Measurements from ENCODE around the gene CSMD2. TPM values are rescaled to one million over a fixed set of nuclear protein-coding genes. Genes with fewer than 3 reads are reported as not detected.

CSMD2 gene
- polyA plus RNA-seq, 1 experiment: 2.3 TPM

DNA sequence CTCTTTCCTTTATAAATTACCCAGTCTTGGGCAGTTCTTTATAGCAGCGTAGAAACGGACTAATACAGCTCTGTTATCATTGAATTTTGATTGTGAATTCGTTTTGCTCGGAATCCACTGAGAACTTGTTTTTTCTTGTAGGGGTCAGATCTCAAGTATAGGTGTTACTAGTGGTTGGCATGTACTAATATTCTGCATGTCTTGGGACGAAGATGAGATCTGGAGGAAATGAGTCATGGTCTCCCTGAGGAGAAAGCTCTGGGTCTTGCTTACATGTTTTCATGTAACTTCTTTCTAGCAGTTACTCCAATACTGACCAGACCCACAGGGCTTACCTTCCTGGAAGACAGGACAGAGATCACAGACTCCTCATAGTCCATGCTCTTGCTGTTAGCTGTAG lies 662.3 kb downstream of the CSMD2 start:
- CTCF ChIA-PET: interaction anchor here (1.3 kb wide), 1 partner anchor 130 kb away, joined by 3 read pairs; no protein-coding TSS in a partner anchor
- TF ChIP-seq, protein P1, sequence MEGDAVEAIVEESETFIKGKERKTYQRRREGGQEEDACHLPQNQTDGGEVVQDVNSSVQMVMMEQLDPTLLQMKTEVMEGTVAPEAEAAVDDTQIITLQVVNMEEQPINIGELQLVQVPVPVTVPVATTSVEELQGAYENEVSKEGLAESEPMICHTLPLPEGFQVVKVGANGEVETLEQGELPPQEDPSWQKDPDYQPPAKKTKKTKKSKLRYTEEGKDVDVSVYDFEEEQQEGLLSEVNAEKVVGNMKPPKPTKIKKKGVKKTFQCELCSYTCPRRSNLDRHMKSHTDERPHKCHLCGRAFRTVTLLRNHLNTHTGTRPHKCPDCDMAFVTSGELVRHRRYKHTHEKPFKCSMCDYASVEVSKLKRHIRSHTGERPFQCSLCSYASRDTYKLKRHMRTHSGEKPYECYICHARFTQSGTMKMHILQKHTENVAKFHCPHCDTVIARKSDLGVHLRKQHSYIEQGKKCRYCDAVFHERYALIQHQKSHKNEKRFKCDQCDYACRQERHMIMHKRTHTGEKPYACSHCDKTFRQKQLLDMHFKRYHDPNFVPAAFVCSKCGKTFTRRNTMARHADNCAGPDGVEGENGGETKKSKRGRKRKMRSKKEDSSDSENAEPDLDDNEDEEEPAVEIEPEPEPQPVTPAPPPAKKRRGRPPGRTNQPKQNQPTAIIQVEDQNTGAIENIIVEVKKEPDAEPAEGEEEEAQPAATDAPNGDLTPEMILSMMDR (IDR thresholded peaks at IDR 0.05; ENCODE audit: low read depth, low read length): no peak
- DNase-seq (ENCODE audit: low read depth, low spot score): no peak
- POLR2A ChIA-PET: interaction anchor here (0.6 kb wide), 1 partner anchor 108 kb away, joined by 5 read pairs; no protein-coding TSS in a partner anchor
- H3K9me3 ChIP-seq (ENCODE audit: control insufficient read depth, insufficient read depth, low read length): peaks cover 4% of the 10 kb centered on the region
- no peak overlapping the region for H3K27ac ChIP-seq (ENCODE audit: low read depth, low read length)
- no peak overlapping the region for H3K4me3 ChIP-seq (ENCODE audit: low read depth, low read length)
- H3K27me3 ChIP-seq (ENCODE audit: control insufficient read depth, insufficient read depth, low read length): no peaks in the 10 kb centered on the region

DNA sequence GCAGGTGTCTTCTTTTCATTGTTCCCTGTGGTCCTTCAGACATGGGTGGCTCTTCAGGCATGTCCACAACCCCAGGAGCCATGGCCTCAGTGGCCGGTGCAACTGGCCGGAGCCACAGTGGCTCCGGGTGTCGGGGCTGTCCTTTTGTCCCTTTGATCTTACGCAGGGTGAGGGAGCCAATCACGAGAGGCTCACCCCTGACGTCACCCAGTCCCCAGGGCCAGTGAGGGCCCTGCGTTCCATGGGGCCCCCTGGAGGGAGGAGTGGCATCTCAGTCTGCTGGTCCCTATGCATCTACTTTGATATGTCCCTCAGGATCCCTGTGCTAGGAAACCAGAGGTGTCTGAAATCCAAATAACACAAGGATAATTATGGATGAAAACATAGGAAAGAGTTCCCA lies 663.3 kb downstream of the CSMD2 start:
- no peak for DNase-seq (ENCODE audit: low read depth, low spot score)
- no peak overlapping the region for H3K4me3 ChIP-seq (ENCODE audit: low read depth, low read length)
- CTCF ChIA-PET: interaction anchor here (0.7 kb wide), 1 partner anchor 417 kb away, joined by 4 read pairs; no protein-coding TSS in a partner anchor

DNA sequence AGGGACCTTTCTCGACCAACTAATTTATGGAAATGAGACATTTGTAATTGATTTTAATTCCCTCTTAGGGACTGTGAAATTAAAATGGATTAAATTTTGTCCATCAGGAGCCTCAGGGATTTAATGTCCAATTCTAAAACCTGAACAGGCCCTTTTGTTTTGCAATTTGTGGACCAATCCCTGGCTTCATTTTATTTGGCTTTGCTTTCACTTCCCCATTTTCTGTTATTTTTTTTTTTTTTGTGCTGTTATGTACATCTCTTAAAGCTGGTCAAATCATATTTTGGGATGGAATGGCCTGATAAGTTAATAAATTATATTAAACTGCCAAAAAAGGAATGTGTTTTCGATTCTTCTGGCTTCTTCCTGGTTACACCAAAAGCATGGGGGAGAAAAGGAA lies 663.7 kb downstream of the CSMD2 start:
- Histone ChIP-seq H3K9me3 (ENCODE audit: control insufficient read depth, insufficient read depth, low read length) (peaks cover 12% of the 10 kb centered on the region), H3K4me3 (ENCODE audit: low read depth, low read length) (no peak overlapping the region), H3K27ac (ENCODE audit: low read depth, low read length) (no peak overlapping the region), H3K27me3 (ENCODE audit: control insufficient read depth, insufficient read depth, low read length) (no peaks in the 10 kb centered on the region)
- no peak for DNase-seq (ENCODE audit: low read depth, low spot score)
- TF ChIP-seq, protein P1 (IDR thresholded peaks at IDR 0.05; ENCODE audit: low read depth, low read length): no peak
- CTCF ChIA-PET: interaction anchor here (0.7 kb wide), 1 partner anchor 418 kb away, joined by 4 read pairs; no protein-coding TSS in a partner anchor
- POLR2A ChIA-PET: no interaction called here

More for the DNA sequence above, 663.3 kb downstream of the CSMD2 start:
- Histone ChIP-seq H3K27me3 (ENCODE audit: control insufficient read depth, insufficient read depth, low read length) (no peaks in the 10 kb centered on the region), H3K9me3 (ENCODE audit: control insufficient read depth, insufficient read depth, low read length) (peaks cover 12% of the 10 kb centered on the region), H3K27ac (ENCODE audit: low read depth, low read length) (no peak overlapping the region)
- POLR2A ChIA-PET: no interaction called here
- TF ChIP-seq, protein P1 (IDR thresholded peaks at IDR 0.05; ENCODE audit: low read depth, low read length): no peak

DNA sequence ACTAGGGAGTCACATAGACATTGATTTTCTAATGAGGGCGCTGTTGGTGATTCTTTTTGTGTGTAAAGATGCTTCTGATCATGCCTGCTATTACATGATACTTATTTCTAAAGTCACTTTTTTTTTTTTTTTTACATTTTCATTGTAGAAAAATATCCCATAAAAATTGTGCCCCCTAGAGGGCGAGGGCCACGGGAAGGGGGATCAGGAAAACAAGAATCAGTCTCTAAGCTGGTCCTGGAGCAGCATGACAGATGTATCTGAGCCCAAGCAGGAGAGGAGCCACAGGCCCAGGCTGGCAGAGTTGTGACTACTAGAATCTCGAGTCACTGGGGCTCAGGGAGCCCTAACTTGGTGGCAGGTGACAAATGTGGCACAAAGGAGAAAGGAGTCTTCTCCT lies 664.5 kb downstream of the CSMD2 start:
- no peak for DNase-seq (ENCODE audit: low read depth, low spot score)
- Histone ChIP-seq H3K27me3 (ENCODE audit: control insufficient read depth, insufficient read depth, low read length) (no peaks in the 10 kb centered on the region), H3K4me3 (ENCODE audit: low read depth, low read length) (no peak overlapping the region), H3K27ac (ENCODE audit: low read depth, low read length) (no peak overlapping the region), H3K9me3 (ENCODE audit: control insufficient read depth, insufficient read depth, low read length) (peaks cover 17% of the 10 kb centered on the region)
- TF ChIP-seq, protein P1 (IDR thresholded peaks at IDR 0.05; ENCODE audit: low read depth, low read length): peak; percentile 27; the same call in 1 of the 2 replicates
- ChIA-PET POLR2A (no interaction called here), CTCF (interaction anchor here (0.6 to 0.7 kb wide), 6 partner anchors 10 to 38 kb away, joined by 3 to 5 read pairs (median 3); no protein-coding TSS in a partner anchor)

DNA sequence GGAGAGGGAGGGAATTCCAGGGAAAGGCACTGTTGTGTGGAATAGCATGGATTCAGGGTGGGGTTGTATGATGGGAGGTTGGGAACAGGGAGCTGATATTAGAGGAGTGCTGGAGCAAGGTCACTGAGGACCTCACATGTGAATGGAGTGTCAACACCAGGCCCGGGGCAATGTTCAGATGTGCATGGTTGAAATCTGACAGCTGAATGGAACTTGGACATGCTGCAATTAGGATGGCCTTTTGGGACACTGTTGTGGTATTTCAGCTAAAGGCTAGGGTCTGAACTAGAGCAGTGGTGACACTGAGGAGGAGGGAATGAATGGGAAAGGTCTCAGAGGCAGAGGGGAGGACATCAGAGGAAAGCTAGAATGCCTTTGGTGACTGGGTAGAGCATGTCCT lies 667.6 kb downstream of the CSMD2 start:
- Histone ChIP-seq H3K4me3 (ENCODE audit: low read depth, low read length) (no peak overlapping the region), H3K27ac (ENCODE audit: low read depth, low read length) (no peak overlapping the region), H3K9me3 (ENCODE audit: control insufficient read depth, insufficient read depth, low read length) (peaks cover 46% of the 10 kb centered on the region), H3K27me3 (ENCODE audit: control insufficient read depth, insufficient read depth, low read length) (no peaks in the 10 kb centered on the region)
- TF ChIP-seq, protein P1 (IDR thresholded peaks at IDR 0.05; ENCODE audit: low read depth, low read length): no peak
- ChIA-PET POLR2A (no interaction called here), CTCF (no interaction called here)
- no peak for DNase-seq (ENCODE audit: low read depth, low spot score)
